GM19025 (cell line): ENCODE measurements around the gene CDH23.

Source experiments
- ATAC-seq: cut with Tn5 transposase; IDR thresholded peaks from one replicate; pipeline ENCODE4 v1.9.1; 2021; ENCODE audit warnings: mild to moderate bottlenecking, low read depth, moderate library complexity; ENCODE audit not compliant: unreplicated experiment

Gene CDH23

GRCh38 chr10:71756311-71757191 is 359.8 kb downstream of the CDH23 start:
- ATAC-seq, result no peak

GRCh38 chr10:71757399-71757922 is 360.7 kb downstream of the CDH23 start:
- no peak for ATAC-seq

GRCh38 chr10:71761105-71761511 is 364.4 kb downstream of the CDH23 start:
- no peak for ATAC-seq

GRCh38 chr10:71761541-71762113 is 364.9 kb downstream of the CDH23 start:
- no peak for ATAC-seq

GRCh38 chr10:71762324-71762723 is 365.6 kb downstream of the CDH23 start:
- ATAC-seq, result no peak

- no peak for ATAC-seq
These were observed 366.8 kb downstream of the CDH23 start for GRCh38 chr10:71763352-71764127.

GRCh38 chr10:71765176-71765904 is 368.6 kb downstream of the CDH23 start:
- ATAC-seq, result no peak

- ATAC-seq, result no peak
These were observed 369.4 kb downstream of the CDH23 start for GRCh38 chr10:71765906-71766716.

- ATAC-seq, result no peak
These were observed 370.1 kb downstream of the CDH23 start for GRCh38 chr10:71766717-71767419.

GRCh38 chr10:71767420-71768035 is 370.8 kb downstream of the CDH23 start:
- no peak for ATAC-seq

- no peak for ATAC-seq
These were observed 372.6 kb downstream of the CDH23 start for GRCh38 chr10:71769279-71769823.

GRCh38 chr10:71770255-71770654 is 373.5 kb downstream of the CDH23 start:
- ATAC-seq, result no peak

GRCh38 chr10:71770789-71771188 is 374.1 kb downstream of the CDH23 start:
- ATAC-seq, result no peak

- no peak for ATAC-seq
These were observed 374.5 kb downstream of the CDH23 start for GRCh38 chr10:71771204-71771603.

- no peak for ATAC-seq
These were observed 375.3 kb downstream of the CDH23 start for GRCh38 chr10:71771821-71772617.

- no peak for ATAC-seq
These were observed 376.1 kb downstream of the CDH23 start for GRCh38 chr10:71772832-71773220.

- ATAC-seq, result peak; percentile 56
These were observed 376.7 kb downstream of the CDH23 start, which contains the start of gene VSIR for GRCh38 chr10:71773221-71773971. Gene VSIR (minus strand): TSS chr10:71773520. CDS start chr10:71773439, 81 bp downstream.
